Stimulated activated naive B cell treated with anti-CD40 and anti-IgM and Interleukin-4, amounts not matched to agents 10 μg/mL and 1 μg/mL and 100 μg/mL, for 72 hours (primary cell): Measurements from ENCODE around the gene ETV1.
"Not testable (repeated sequence)": the region's sequence is repeated elsewhere in the genome, so short reads cannot be mapped to it uniquely, and the experiment has no call there.

Experiments
- ATAC-seq, 2 donors: fragments of 150-1000 bp; cut with Tn5 transposase; replicated peaks; 2 replicates each; pipeline ENCODE4 v1.10.0; 2021; ENCODE audit warnings: moderate library complexity in 1 of 2
- DNase-seq: peaks from one replicate; pipeline ENCODE4 v3.0.0; 2021
- H3K27ac Mint-ChIP-seq: one replicate; pipeline ENCODE4 v1.8.0; 2022; ENCODE audit warnings: mild to moderate bottlenecking, mixed read lengths
- H3K27me3 Mint-ChIP-seq, 2 donors: one replicate each; pipeline ENCODE4 v1.8.0; 2022; ENCODE audit warnings: mixed read lengths in 2 of 2
- H3K36me3 Mint-ChIP-seq, 2 donors: one replicate each; pipeline ENCODE4 v1.8.0; 2022; ENCODE audit warnings: mixed read lengths in 2 of 2, mild to moderate bottlenecking in 1 of 2
- H3K4me1 Mint-ChIP-seq, 2 donors: one replicate each; pipeline ENCODE4 v1.8.0; 2022; ENCODE audit warnings: mixed read lengths in 2 of 2, mild to moderate bottlenecking in 1 of 2
- H3K4me3 Mint-ChIP-seq, 2 donors: one replicate each; pipeline ENCODE4 v1.8.0; 2022; ENCODE audit warnings: mild to moderate bottlenecking in 2 of 2, mixed read lengths in 2 of 2, moderate library complexity in 1 of 2
- H3K9me3 Mint-ChIP-seq, 2 donors: one replicate each; pipeline ENCODE4 v1.8.0; 2022; ENCODE audit warnings: mixed read lengths in 2 of 2, mild to moderate bottlenecking in 1 of 2

Gene ETV1

DNA sequence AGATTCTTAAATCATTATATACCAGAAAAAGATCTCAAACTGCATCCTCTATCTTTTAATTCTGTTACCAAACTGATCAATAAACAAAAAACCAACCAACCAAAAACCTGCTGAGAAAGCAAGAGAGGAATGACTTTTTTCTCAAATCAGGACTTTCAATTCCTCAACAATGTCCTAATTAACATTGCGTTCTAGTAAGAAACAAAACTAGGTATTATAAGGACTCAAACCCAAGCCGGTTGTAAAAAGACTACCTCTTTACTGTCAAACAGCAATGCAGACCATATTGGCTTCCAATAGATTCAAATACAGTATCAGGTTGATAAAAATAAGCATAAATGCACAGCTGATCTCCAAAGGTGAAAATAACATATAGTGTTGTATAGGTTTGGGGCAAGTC lies 57.3 kb downstream of the ETV1 start:
- no peak overlapping the region for H3K4me3 Mint-ChIP-seq
- H3K9me3 Mint-ChIP-seq = no peaks in the 10 kb centered on the region
- no peaks in the 10 kb centered on the region for H3K36me3 Mint-ChIP-seq
- DNase-seq (no peak), ATAC-seq (no peak)
- H3K27me3 Mint-ChIP-seq = no peaks in the 10 kb centered on the region
- H3K4me1 Mint-ChIP-seq = no peaks in the 10 kb centered on the region
- no peak overlapping the region for H3K27ac Mint-ChIP-seq

DNA sequence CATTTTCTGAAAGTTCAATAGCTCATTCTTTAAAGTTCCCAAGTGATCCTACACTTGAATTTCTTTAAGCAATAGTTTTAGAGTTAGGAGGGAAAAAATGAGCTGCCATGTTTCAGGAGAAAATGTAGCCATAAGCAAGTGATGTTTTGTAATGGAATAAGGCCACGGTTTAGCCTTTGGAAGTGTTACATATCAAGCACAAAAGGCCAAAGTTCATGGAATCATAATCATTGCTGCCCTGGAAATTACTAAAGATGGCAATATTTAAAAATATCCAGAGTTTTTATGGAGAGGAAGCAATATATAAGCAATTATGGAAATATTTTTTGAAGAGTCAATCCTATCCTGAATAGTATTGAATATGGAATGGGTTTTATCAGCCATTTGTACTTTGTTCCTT lies 68.4 kb downstream of the ETV1 start:
- no peaks in the 10 kb centered on the region for H3K9me3 Mint-ChIP-seq
- no peak overlapping the region for H3K27ac Mint-ChIP-seq
- H3K36me3 Mint-ChIP-seq = no peaks in the 10 kb centered on the region
- H3K4me3 Mint-ChIP-seq = no peak overlapping the region
- H3K4me1 Mint-ChIP-seq = no peaks in the 10 kb centered on the region
- ATAC-seq (no peak), DNase-seq (no peak)
- no peaks in the 10 kb centered on the region for H3K27me3 Mint-ChIP-seq

DNA sequence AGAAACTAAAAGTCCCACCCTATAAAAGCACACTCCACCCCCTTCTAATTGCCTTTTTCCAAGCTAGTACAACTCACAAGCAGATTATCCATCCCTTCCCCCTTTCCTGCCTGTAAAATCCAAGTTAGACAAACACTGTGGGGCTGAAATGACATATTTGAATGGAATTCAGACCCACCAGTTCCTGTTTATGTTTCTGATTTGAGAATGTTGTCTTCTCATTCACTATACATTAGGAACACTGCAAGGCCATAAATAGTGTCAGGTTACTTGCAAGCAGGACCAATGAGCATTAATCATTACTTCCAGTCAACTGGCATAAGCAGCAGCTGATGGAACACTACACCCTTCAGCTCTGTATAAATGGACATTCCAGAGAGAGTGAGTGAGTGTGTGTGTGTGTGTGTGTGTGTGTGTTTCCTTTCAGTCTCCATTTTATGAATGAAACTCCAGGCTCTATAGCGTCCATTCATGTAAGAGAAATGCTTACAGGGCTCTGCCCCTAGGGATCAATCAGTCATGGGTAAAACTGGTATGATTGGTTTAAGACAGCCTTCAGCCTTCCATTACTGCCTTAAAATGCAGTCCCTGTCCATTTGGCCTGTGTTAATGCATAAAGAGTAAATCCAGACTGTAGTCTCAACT lies 69.3 kb downstream of the ETV1 start:
- no peaks in the 10 kb centered on the region for H3K36me3 Mint-ChIP-seq
- no peaks in the 10 kb centered on the region for H3K4me1 Mint-ChIP-seq
- no peaks in the 10 kb centered on the region for H3K9me3 Mint-ChIP-seq
- DNase-seq = no peak
- ATAC-seq = no peak
- no peaks in the 10 kb centered on the region for H3K27me3 Mint-ChIP-seq
- H3K27ac Mint-ChIP-seq = no peak overlapping the region
- no peak overlapping the region for H3K4me3 Mint-ChIP-seq

DNA sequence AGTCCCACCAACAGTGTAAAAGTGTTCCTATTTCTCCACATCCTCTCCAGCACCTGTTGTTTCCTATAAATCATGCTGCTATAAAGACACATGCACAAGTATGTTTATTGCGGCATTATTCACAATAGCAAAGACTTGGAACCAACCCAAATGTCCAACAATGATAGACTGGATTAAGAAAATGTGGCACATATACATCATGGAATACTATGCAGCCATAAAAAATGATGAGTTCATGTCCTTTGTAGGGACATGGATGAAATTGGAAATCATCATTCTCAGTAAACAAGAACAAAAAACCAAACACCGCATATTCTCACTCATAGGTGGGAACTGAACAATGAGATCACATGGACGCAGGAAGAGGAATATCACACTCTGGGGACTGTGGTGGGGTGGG lies 71.1 kb downstream of the ETV1 start:
- not testable (repeated sequence) for H3K4me1 Mint-ChIP-seq, H3K9me3 Mint-ChIP-seq, DNase-seq, H3K27me3 Mint-ChIP-seq, H3K4me3 Mint-ChIP-seq, H3K27ac Mint-ChIP-seq, ATAC-seq, H3K36me3 Mint-ChIP-seq

DNA sequence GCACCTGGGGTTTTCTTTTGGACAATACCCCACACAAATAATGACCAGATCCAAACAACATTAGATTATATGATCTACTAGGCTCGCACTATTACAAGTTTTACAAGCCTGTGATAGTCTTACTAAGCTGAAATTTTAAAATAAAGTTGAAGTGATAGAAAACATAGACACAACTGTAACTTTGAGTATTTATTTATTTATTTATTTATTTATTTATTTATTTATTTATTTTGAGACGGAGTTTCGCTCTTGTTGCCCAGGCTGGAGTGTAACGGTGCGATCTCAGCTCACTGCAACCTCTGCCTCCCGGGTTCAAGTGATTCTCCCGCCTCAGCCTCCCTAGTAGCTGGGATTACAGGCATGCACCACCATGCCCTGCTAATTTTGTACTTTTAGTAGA lies 72.4 kb downstream of the ETV1 start:
- H3K27ac Mint-ChIP-seq, ATAC-seq, H3K36me3 Mint-ChIP-seq, H3K4me3 Mint-ChIP-seq, H3K4me1 Mint-ChIP-seq, H3K27me3 Mint-ChIP-seq, H3K9me3 Mint-ChIP-seq, DNase-seq: not testable (repeated sequence)

DNA sequence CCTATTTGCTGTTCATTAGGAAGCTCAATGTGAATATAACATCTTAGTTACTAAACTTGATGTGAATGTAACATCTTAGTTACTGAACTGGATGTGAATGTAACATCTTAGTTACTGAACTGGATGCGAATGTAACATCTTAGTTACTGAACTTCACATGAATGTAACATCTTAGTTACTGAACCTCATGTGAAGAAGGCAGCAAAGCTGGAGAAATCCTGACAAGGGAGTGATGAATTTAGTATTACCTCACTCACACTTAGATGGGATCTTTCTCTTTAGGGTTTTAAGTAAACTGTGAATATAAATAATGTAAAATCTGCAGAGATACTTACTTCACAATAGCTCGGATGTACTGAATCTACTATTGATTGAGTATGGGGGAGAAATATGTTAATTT lies 73.6 kb downstream of the ETV1 start:
- no peaks in the 10 kb centered on the region for H3K4me1 Mint-ChIP-seq
- no peaks in the 10 kb centered on the region for H3K36me3 Mint-ChIP-seq
- no peak for DNase-seq
- H3K27me3 Mint-ChIP-seq = no peaks in the 10 kb centered on the region
- H3K9me3 Mint-ChIP-seq = no peaks in the 10 kb centered on the region
- no peak overlapping the region for H3K4me3 Mint-ChIP-seq
- ATAC-seq = no peak
- H3K27ac Mint-ChIP-seq = no peak overlapping the region

DNA sequence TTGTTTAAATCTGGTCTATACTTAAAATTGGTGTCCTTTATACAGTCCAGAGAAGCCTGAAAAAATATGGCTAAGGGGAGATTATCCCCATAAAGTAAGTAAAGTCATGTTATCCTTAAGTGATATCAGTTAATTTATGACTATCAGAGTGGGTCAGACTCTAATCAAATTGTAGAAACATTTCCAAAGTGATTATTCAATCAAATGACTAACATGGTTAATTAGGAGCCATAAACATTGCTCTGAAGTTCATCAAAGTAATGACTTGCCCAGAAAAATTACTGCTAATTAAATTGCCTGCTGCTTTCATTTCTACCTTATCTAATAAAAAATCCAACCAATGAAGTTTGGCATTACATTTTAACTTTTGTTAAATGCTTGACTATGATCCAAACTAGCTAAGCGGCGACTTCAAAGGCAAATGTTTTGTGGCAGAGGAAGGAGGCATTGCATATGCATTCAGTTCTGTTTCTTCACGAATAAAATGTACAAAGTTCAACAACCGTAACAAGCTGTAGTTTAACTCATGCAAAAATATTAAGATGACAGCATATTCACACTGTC lies 76.7 kb downstream of the ETV1 start:
- Mint-ChIP-seq H3K4me1 (no peaks in the 10 kb centered on the region), H3K27ac (no peak overlapping the region), H3K36me3 (no peaks in the 10 kb centered on the region), H3K27me3 (no peaks in the 10 kb centered on the region), H3K9me3 (no peaks in the 10 kb centered on the region), H3K4me3 (no peak overlapping the region)
- ATAC-seq (no peak), DNase-seq (no peak)

DNA sequence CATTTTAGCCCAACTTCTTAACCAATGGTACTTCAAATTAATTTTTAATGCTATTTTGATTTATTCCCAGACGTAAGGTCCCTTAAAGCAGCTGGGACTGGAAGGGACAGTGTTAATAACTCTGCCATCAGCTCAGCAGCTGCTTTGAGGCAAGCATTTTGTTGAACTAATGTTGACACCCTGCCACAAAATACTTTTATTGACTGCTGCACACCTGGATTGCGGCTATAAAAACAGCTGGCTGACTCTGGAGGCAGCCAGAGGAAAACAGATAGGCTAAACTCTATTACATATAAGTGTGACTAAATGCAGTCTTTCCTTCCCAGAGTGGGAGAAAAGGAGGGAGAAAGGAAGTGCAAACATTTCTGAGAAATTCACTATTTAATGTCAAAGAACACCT lies 77.6 kb downstream of the ETV1 start:
- no peak overlapping the region for H3K27ac Mint-ChIP-seq
- no peak overlapping the region for H3K4me3 Mint-ChIP-seq
- DNase-seq (no peak), ATAC-seq (no peak)
- no peaks in the 10 kb centered on the region for H3K4me1 Mint-ChIP-seq
- no peaks in the 10 kb centered on the region for H3K36me3 Mint-ChIP-seq
- H3K9me3 Mint-ChIP-seq = no peaks in the 10 kb centered on the region
- no peaks in the 10 kb centered on the region for H3K27me3 Mint-ChIP-seq

DNA sequence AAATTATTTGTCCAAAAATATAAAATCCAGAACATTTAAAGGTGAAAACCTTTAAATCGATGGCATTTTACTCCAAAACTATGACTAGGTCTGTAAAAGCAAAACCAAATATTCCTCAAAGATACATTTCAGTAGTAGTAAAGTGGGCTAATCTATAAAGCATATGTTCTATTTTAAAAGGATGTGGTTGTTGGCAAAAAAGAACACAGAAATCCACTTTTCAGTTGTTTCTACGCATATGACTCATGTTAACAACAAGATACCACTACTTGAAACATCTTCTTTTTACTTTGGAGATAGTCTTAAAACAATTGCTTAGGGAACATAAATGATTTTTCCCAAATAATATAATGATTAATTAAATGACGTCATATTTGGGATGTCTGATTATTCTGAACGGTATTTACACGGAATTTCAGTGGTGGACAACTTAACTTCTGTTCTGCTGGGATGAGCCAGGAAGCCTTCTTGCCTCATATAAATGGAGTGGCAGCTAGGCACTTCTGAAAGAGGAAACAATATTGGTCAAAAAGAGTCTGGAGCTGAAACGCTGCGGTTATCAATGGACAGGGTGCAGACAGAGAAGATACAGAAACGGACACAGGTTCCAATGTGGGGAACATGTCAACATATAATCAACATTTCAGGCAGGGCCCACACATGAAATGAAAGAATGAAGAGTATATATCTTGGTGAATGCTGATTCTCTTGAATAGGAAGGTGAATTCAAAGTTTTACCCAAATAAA lies 78.5 kb downstream of the ETV1 start:
- no peak overlapping the region for H3K27ac Mint-ChIP-seq
- no peak overlapping the region for H3K4me3 Mint-ChIP-seq
- no peaks in the 10 kb centered on the region for H3K4me1 Mint-ChIP-seq
- H3K27me3 Mint-ChIP-seq = no peaks in the 10 kb centered on the region
- no peaks in the 10 kb centered on the region for H3K36me3 Mint-ChIP-seq
- DNase-seq (no peak), ATAC-seq (no peak)
- no peaks in the 10 kb centered on the region for H3K9me3 Mint-ChIP-seq

DNA sequence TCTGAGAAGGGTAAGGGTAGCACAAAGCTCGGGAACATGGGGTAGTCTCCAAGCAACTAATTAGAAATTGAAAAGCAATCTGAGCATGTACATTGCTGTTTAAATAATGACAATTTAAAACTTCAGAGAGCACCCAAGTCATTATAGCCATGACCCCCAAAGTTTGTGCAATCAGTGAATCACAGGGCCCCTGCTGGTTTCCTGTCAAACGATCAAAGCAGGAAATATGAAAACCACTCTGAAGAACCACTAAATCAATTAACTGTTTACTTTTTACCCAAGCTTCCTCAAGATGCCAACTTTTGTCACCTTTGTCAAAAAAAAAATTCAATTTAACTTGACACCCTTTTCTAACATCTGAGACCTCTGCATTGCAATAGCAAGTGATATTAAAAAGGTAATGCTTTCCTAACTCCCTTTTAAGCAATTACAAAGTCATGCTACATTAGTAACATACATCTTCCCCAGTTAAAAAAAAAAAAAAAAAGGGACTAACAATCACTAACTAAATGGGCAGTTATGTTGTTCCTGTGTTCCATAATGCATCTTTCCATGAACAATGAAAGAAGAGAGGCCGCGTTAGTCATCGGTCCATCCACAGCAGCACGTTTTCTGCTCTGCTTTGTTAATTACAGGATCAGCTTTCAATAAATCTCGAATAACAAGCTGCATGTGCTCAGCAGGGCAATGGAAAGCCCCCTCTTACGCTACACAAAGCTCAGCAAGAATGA lies 80.6 kb downstream of the ETV1 start:
- Mint-ChIP-seq H3K27ac (no peak overlapping the region), H3K4me3 (no peak overlapping the region), H3K36me3 (no peaks in the 10 kb centered on the region), H3K9me3 (no peaks in the 10 kb centered on the region), H3K27me3 (no peaks in the 10 kb centered on the region), H3K4me1 (no peaks in the 10 kb centered on the region)
- no peak for DNase-seq
- no peak for ATAC-seq

DNA sequence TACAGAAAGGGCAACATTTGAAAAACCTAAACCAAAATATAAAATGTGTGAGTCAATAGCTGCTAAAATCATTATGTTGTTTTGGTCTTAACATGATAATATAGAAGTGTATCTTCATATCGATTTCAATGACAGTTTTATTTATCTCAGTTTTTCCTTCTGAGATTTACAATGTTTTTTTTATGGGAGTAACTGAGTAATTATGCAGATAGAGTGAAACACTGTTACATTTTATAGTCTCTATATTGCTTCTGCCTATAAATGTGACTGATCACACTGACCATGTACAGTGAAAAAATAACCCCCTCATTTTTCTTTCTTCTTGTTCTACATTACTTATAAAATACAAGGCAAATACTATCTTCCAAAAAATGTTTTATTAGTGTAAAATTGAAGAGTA lies 81.6 kb downstream of the ETV1 start:
- Mint-ChIP-seq H3K9me3 (no peaks in the 10 kb centered on the region), H3K27me3 (no peaks in the 10 kb centered on the region), H3K4me3 (no peak overlapping the region), H3K36me3 (no peaks in the 10 kb centered on the region), H3K4me1 (no peaks in the 10 kb centered on the region), H3K27ac (no peak overlapping the region)
- DNase-seq = no peak
- no peak for ATAC-seq

DNA sequence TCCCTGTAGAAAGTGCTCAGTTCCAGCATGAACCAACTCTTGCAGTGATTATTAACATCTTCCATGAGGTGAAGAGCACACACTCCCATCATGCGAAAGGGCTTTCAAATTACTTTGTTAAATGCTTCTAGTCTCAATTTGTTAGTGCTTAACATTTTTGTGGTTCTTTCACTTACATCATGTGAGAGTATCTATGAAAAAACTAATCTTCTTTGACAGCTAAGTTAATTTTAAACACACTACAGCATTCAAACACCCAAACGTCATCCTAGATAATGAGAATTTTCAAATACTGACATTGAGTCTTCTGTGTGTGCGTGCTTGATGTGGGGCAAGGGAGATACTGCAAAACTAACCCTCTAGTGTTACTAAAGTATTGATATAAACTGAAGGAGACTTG lies 84.8 kb downstream of the ETV1 start:
- H3K27ac Mint-ChIP-seq = no peak overlapping the region

DNA sequence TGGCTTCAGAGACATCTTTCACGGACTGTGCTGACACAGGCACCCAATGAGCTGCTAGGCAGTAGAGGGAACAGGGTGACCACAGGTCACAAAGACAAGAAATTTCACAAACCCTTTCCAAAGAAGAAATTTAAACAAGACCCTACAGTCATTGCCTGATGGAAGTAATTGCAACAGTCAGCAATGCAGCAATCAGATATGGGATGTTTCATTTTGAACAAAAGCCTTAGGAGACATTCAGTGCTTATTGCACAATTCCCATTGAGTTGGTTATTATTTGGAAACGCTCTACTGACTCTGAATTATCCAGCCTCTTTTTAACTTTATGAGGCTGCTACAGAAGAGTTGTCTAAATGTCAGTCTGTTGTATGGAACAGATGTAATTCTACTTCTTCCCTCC lies 85.5 kb downstream of the ETV1 start:
- no peaks in the 10 kb centered on the region for H3K9me3 Mint-ChIP-seq
- no peak for ATAC-seq

More for the DNA sequence above, 84.8 kb downstream of the ETV1 start:
- Mint-ChIP-seq H3K9me3 (no peaks in the 10 kb centered on the region), H3K36me3 (no peaks in the 10 kb centered on the region), H3K4me1 (no peaks in the 10 kb centered on the region), H3K4me3 (no peak overlapping the region), H3K27me3 (no peaks in the 10 kb centered on the region)
- ATAC-seq = no peak
- DNase-seq = no peak

DNA sequence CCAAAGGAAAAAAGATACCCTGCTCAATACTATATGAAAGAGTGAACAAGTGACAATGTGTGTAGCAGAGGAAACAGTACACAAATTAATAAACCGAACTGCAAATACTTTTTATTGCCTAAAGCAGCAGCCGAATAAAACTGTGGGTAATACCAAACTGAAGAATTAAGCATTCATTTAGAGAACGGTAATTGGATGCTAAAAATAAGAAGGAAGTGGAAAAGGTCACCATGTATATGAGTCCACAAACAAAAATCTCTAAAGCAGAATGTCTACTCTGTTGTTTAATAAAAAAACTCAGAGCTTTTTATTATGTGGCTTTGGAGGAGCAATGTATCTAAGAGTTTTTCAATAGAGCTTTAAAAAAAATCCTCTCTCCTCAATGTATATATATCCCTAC lies 87.9 kb downstream of the ETV1 start:
- Mint-ChIP-seq H3K4me1 (no peaks in the 10 kb centered on the region), H3K27me3 (no peaks in the 10 kb centered on the region), H3K9me3 (no peaks in the 10 kb centered on the region), H3K27ac (no peak overlapping the region), H3K4me3 (no peak overlapping the region), H3K36me3 (no peaks in the 10 kb centered on the region)
- DNase-seq (no peak), ATAC-seq (no peak)

More for the DNA sequence above, 85.5 kb downstream of the ETV1 start:
- Mint-ChIP-seq H3K4me1 (no peaks in the 10 kb centered on the region), H3K4me3 (no peak overlapping the region), H3K27ac (no peak overlapping the region), H3K27me3 (no peaks in the 10 kb centered on the region), H3K36me3 (no peaks in the 10 kb centered on the region)
- no peak for DNase-seq
